Neural cell (in vitro differentiated cells): ENCODE measurements around the gene PRM2. TPM values are rescaled to one million over a fixed set of nuclear protein-coding genes. Genes with fewer than 3 reads are reported as not detected.

ENCODE experiments used
- H2AFZ ChIP-seq: fragments of 200-600, 300-800 bp; sonication (generic), shearing (Covaris generic); 2 replicates; pipeline ENCODE4 v1.6.0; 2014; ENCODE audit warnings: low read depth, mild to moderate bottlenecking, antibody characterized with exemption, low read length, moderate library complexity
- H3F3A ChIP-seq: fragments of 200-600 bp; shearing (Covaris generic); 2 replicates; pipeline ENCODE4 v1.6.1; 2016; ENCODE audit warnings: mild to moderate bottlenecking, moderate library complexity, mixed read lengths, antibody characterized with exemption, low read length; ENCODE audit not compliant: insufficient read depth, poor library complexity, severe bottlenecking
- H3K27ac ChIP-seq: fragments of 200-600, 300-800 bp; sonication (generic), shearing (Covaris generic); 2 replicates; pipeline ENCODE4 v1.5.1; 2014; ENCODE audit warnings: mild to moderate bottlenecking, low read length, moderate library complexity
- H3K27me3 ChIP-seq: fragments of 300-800, 200-600 bp; sonication (generic), shearing (Covaris generic); 2 replicates; pipeline ENCODE4 v1.6.0; 2014; ENCODE audit warnings: mild to moderate bottlenecking, low read depth, low read length, moderate library complexity; ENCODE audit not compliant: insufficient read depth
- H3K36me3 ChIP-seq: fragments of 300-800, 200-600 bp; sonication (generic), shearing (Covaris generic); 2 replicates; pipeline ENCODE4 v1.5.1; 2014; ENCODE audit warnings: mild to moderate bottlenecking, antibody characterized with exemption, low read length, moderate library complexity; ENCODE audit not compliant: insufficient read depth
- H3K4me2 ChIP-seq: fragments of 300-800, 200-600 bp; sonication (generic), shearing (Covaris generic); 2 replicates; pipeline ENCODE4 v1.6.0; 2014; ENCODE audit warnings: mild to moderate bottlenecking, low read length
- H3K4me3 ChIP-seq: fragments of 300-800, 200-600 bp; sonication (generic), shearing (Covaris generic); 2 replicates; pipeline ENCODE4 v1.5.1; 2014; ENCODE audit warnings: mild to moderate bottlenecking, low read length, moderate library complexity
- H3K79me2 ChIP-seq: fragments of 200-600 bp; shearing (Covaris generic); replicated peaks from 2 replicates; pipeline ENCODE4 v1.6.0; 2014; ENCODE audit warnings: mild to moderate bottlenecking, low read length, moderate library complexity; ENCODE audit not compliant: insufficient read depth
- H3K9ac ChIP-seq: fragments of 300-800, 200-600 bp; sonication (generic), shearing (Covaris generic); 2 replicates; pipeline ENCODE4 v1.6.1; 2016; ENCODE audit warnings: mild to moderate bottlenecking, low read length, mixed read lengths
- H3K9me2 ChIP-seq: fragments of 200-600 bp; shearing (Covaris generic); 2 replicates; pipeline ENCODE4 v1.6.1; 2016; ENCODE audit warnings: mild to moderate bottlenecking, low read length, mixed read lengths; ENCODE audit not compliant: insufficient read depth
- H3K9me3 ChIP-seq: fragments of 200-600, 300-800 bp; sonication (generic), shearing (Covaris generic); 2 replicates; pipeline ENCODE4 v1.6.1; 2016; ENCODE audit warnings: mild to moderate bottlenecking, mixed run types, low read length, moderate library complexity, mixed read lengths
- H4K20me1 ChIP-seq: fragments of 200-600 bp; shearing (Covaris generic); 2 replicates; pipeline ENCODE4 v1.6.1; 2016; ENCODE audit warnings: mild to moderate bottlenecking, mixed run types; ENCODE audit not compliant: insufficient read depth
- CTCF ChIP-seq: fragments of 450-650 bp; IDR thresholded peaks from 2 replicates; pipeline ENCODE4 v1.5.1; 2014; ENCODE audit warnings: antibody characterized with exemption, mild to moderate bottlenecking, moderate library complexity; ENCODE audit not compliant: poor library complexity, severe bottlenecking
- EP300 ChIP-seq: fragments of 450-650 bp; conservative IDR thresholded peaks from 2 replicates; pipeline ENCODE4 v1.6.1; 2014; ENCODE audit warnings: antibody characterized with exemption, mild to moderate bottlenecking, moderate library complexity; ENCODE audit not compliant: poor library complexity, severe bottlenecking
- EZH2 ChIP-seq: fragments of 200-600, 300-800 bp; shearing (Covaris generic), sonication (generic); IDR thresholded peaks from 2 replicates; pipeline ENCODE4 v1.6.1; 2014; ENCODE audit warnings: antibody characterized with exemption, low read length, borderline replicate concordance, mild to moderate bottlenecking; ENCODE audit not compliant: insufficient read depth, poor library complexity, severe bottlenecking
- MXI1 ChIP-seq: fragments of 450-650 bp; conservative IDR thresholded peaks from 2 replicates; pipeline ENCODE4 v1.6.1; 2014; ENCODE audit warnings: antibody characterized with exemption, mild to moderate bottlenecking; ENCODE audit not compliant: poor library complexity, severe bottlenecking
- POLR2AphosphoS5 ChIP-seq: IDR thresholded peaks from 2 replicates; pipeline ENCODE4 v1.6.1; 2012
- RAD21 ChIP-seq: fragments of 450-650 bp; conservative IDR thresholded peaks from 2 replicates; pipeline ENCODE4 v1.6.1; 2014; ENCODE audit warnings: antibody characterized with exemption, mild to moderate bottlenecking, moderate library complexity
- REST ChIP-seq: IDR thresholded peaks from 2 replicates; pipeline ENCODE4 v1.6.1; 2012; ENCODE audit warnings: borderline replicate concordance
- SMC3 ChIP-seq: fragments of 450-650 bp; conservative IDR thresholded peaks from 2 replicates; pipeline ENCODE4 v1.6.1; 2014; ENCODE audit warnings: antibody characterized with exemption, mild to moderate bottlenecking, moderate library complexity; ENCODE audit not compliant: poor library complexity
- TAF1 ChIP-seq: IDR thresholded peaks from 2 replicates; pipeline ENCODE4 v1.6.1; 2012; ENCODE audit warnings: low read depth
- polyA plus RNA-seq: library from polyadenylated mRNA; depleted of rRNA; stranded (reverse); fragments of >200 nt; gene quantifications from 2 replicates; pipeline ENCODE4 v1.2.3, GENCODE V29; 2014

PRM2 gene
- polyA plus RNA-seq, 1 donor from 2014 or later: not detected

GRCh38 chr16:11289202-11289601 is 12.9 kb upstream of the PRM2 start:
- H3K9me3 ChIP-seq: no peaks in the 10 kb centered on the region
- no peak overlapping the region for H2AFZ ChIP-seq
- H4K20me1 ChIP-seq: no peaks in the 10 kb centered on the region
- no peaks in the 10 kb centered on the region for H3K79me2 ChIP-seq
- H3K4me2 ChIP-seq: no peak overlapping the region
- H3K27me3 ChIP-seq: no peaks in the 10 kb centered on the region
- no peaks in the 10 kb centered on the region for H3K36me3 ChIP-seq
- TF ChIP-seq CTCF (no peak), EP300 (no peak), POLR2AphosphoS5 (no peak), SMC3 (no peak), RAD21 (no peak), EZH2 (no peak), REST (no peak), TAF1 (no peak), MXI1 (no peak)
- no peak overlapping the region for H3K9ac ChIP-seq
- H3K27ac ChIP-seq: no peak overlapping the region
- H3K9me2 ChIP-seq: no peaks in the 10 kb centered on the region
- H3F3A ChIP-seq: no peaks in the 10 kb centered on the region
- H3K4me3 ChIP-seq: no peak overlapping the region

GRCh38 chr16:11285842-11286241 is 9.6 kb upstream of the PRM2 start:
- H3K9me3 ChIP-seq: no peaks in the 10 kb centered on the region
- TF ChIP-seq MXI1: no peak
- no peak for TF ChIP-seq POLR2AphosphoS5
- no peak for TF ChIP-seq SMC3
- no peak for TF ChIP-seq EP300
- no peak for TF ChIP-seq TAF1
- TF ChIP-seq CTCF: no peak
- TF ChIP-seq EZH2: no peak
- no peak for TF ChIP-seq RAD21
- TF ChIP-seq REST: no peak
- H3K27me3 ChIP-seq: no peaks in the 10 kb centered on the region
- no peak overlapping the region for H3K9ac ChIP-seq
- H3K79me2 ChIP-seq: no peaks in the 10 kb centered on the region
- no peak overlapping the region for H3K27ac ChIP-seq
- no peak overlapping the region for H2AFZ ChIP-seq
- no peaks in the 10 kb centered on the region for H3K9me2 ChIP-seq
- no peaks in the 10 kb centered on the region for H3F3A ChIP-seq
- H4K20me1 ChIP-seq: no peaks in the 10 kb centered on the region
- H3K4me3 ChIP-seq: no peak overlapping the region
- no peaks in the 10 kb centered on the region for H3K36me3 ChIP-seq
- no peak overlapping the region for H3K4me2 ChIP-seq
